GM19193 (cell line): ENCODE measurements around the gene C5orf46.

Experiments used
- POLR2A ChIP-seq: IDR thresholded peaks from 4 replicates; pipeline ENCODE4 v1.6.1; 2011; ENCODE audit not compliant: insufficient read depth, insufficient read length; ENCODE audit errors: extremely low read depth

Gene C5orf46

DNA sequence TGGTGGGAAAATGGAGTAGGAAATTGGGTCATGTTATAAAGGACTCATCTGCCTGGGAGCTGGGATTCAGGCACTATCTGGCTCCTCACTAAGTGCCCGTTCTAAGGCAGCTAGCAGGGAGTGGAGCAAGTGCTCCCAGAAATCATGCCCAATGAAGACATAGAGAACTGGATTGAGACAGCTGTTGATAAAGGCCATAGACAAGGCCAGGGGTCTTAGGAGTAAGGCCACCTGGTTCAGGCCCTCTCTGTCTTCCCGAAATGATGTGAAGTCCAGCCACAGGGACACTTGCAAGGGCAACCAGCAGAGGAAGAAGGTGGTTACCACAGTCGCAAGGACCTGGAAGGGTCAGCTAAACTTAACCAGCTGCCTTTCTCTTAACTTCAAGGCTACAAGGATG, 54.8 kb downstream of the C5orf46 start:
- no peak for TF ChIP-seq POLR2A

DNA sequence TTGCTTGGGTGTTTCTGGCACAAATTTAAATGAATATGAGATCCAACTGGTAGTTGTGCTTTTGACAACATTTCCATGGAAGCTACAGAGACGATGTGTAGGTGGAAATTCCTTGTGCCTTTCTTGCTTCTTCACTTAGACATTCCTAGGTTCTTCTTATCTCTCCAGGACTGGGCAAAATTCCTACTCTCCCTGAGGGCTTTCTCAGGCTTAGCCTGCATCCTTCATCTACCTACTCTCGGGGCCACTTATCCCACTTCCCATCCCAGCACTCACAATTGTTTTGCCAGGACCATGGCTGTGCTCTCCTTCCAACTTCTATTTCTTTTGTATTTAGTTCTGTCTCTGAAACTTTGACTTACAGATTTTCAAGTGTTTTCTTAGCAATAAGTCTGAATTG, 57.1 kb downstream of the C5orf46 start:
- TF ChIP-seq POLR2A: no peak

DNA sequence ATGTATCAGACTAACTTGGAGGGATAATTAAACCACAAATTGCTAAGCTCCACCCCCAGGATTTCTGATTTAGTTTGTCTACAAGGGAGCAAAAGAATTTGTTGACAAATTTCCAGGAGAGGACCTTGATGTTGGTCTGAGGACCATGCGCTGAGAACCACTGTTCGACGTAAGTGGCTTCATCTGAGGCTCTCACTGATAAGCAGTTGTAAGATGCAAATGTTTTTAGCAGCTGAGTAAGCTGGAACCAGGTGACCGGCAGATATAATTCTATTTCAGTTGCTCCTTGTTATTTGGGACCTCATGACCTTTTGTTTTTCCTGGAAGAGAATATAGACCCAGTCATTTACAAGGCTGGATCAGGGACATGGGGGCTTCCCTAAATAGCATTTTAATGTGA, 60.7 kb downstream of the C5orf46 start:
- TF ChIP-seq POLR2A: no peak

- no peak for TF ChIP-seq POLR2A
Observed at GRCh38 chr5:147844846-147845245, 61.5 kb downstream of the C5orf46 start.

GRCh38 chr5:147842869-147843268, 63.5 kb downstream of the C5orf46 start:
- TF ChIP-seq POLR2A: no peak
